ENCODE results near the gene ZDHHC3.

The ZDHHC3 gene
- 39.4 to 58.4 (median 57.1) reads per million in 3 experiments for total RNA-seq

- DNase-seq = peak; percentile 83
Measured at GRCh38 chr3:44976002-44976815, at the start of gene ZDHHC3, which contains the start of gene EXOSC7. Gene ZDHHC3 (minus strand): TSS chr3:44976174. CDS start chr3:44959436, 16,738 bp downstream. Gene EXOSC7 (plus strand): TSS chr3:44976244. CDS start chr3:44976278, 34 bp downstream.

- no peak for DNase-seq
Measured at GRCh38 chr3:45024542-45025255, 48.7 kb upstream of the ZDHHC3 start.

GRCh38 chr3:45023675-45024074, 47.7 kb upstream of the ZDHHC3 start:
- DNase-seq = no peak

- no peak for DNase-seq
Measured at GRCh38 chr3:45021524-45022297, 45.7 kb upstream of the ZDHHC3 start.

GRCh38 chr3:45020534-45020933, 44.6 kb upstream of the ZDHHC3 start:
- peak; percentile 56 for DNase-seq

GRCh38 chr3:45017821-45018220, 41.8 kb upstream of the ZDHHC3 start:
- DNase-seq = no peak

GRCh38 chr3:45016916-45017315, 40.9 kb upstream of the ZDHHC3 start:
- DNase-seq = no peak

GRCh38 chr3:45012577-45012976, 36.6 kb upstream of the ZDHHC3 start:
- DNase-seq = no peak

- no peak for DNase-seq
Measured at GRCh38 chr3:45011756-45012508, 36.0 kb upstream of the ZDHHC3 start.

GRCh38 chr3:45010811-45011333, 34.9 kb upstream of the ZDHHC3 start:
- DNase-seq = no peak

GRCh38 chr3:45009868-45010267, 33.9 kb upstream of the ZDHHC3 start:
- no peak for DNase-seq

GRCh38 chr3:45008117-45008516, 32.1 kb upstream of the ZDHHC3 start:
- DNase-seq = no peak

- DNase-seq = no peak
Measured at GRCh38 chr3:45007091-45007490, 31.1 kb upstream of the ZDHHC3 start.

GRCh38 chr3:45003859-45004258, 27.9 kb upstream of the ZDHHC3 start:
- DNase-seq = no peak

- no peak for DNase-seq
Measured at GRCh38 chr3:45003406-45003805, 27.4 kb upstream of the ZDHHC3 start.

GRCh38 chr3:45002720-45003119, 26.7 kb upstream of the ZDHHC3 start:
- no peak for DNase-seq

GRCh38 chr3:45002139-45002660, 26.2 kb upstream of the ZDHHC3 start:
- no peak for DNase-seq

- DNase-seq = no peak
Measured at GRCh38 chr3:45001738-45002137, 25.8 kb upstream of the ZDHHC3 start.

- no peak for DNase-seq
Measured at GRCh38 chr3:45000823-45001222, 24.8 kb upstream of the ZDHHC3 start.

- no peak for DNase-seq
Measured at GRCh38 chr3:44999782-45000181, 23.8 kb upstream of the ZDHHC3 start.

GRCh38 chr3:44996556-44996969, 20.6 kb upstream of the ZDHHC3 start:
- no peak for DNase-seq
